ENCODE measurements around the gene ADGRG2. TPM values are rescaled to one million over a fixed set of nuclear protein-coding genes. Genes with fewer than 3 reads are reported as not detected.

ADGRG2 gene
- total RNA-seq, 1 donor from 2014 or later, result not detected

DNA sequence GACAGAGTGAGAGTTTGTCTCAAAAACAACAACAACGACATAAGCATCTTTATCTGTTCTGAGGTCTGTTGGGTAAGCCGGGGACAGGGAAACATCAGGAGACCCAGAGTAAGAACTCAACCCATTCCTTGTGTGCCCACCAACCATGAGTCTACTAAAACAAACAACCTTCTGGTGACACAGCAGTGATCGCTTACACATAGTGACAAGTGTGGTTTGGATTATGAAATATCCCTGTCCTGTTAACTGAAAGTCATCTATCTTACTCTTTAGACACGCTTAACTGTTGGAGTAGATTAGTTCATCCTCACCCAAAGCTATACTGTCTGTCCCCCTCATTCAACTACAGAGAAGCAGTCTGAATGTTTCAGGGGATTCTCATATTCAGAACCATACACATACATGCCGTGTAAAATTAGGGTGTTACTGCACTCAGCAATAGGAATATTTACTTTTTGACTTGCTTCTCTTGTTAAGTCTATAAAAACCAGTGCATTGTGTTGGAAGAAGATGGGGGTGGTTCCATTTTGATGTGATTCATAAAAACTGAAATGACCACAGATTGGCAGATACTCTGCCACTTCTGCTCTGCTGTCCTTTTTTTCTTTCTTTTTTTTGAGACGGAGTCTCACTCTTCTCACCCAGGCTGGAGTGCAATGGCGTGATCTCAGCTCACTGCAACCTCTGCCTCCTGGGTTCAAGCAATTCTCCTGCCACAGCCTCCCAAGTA, 165.8 kb downstream of the ADGRG2 start:
- intact Hi-C loops (cut with micrococcal nuclease), result no loop called here

DNA sequence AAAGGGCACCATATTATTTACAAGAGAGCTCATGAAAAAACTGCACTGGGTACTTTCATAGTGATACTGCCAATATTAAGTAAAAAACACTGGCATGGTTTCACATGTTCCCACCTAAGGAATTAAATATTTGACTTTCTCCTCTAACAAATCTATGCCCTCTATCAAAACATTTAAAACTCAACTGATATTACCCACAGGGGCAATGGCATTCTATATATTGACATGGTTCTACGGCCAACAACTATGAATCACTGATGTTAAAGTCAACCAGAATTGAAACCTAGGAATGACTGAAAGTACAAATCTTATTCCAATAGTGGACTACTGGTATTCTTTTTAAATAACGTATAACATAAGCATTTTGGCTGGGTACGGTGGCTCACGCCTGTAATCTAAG, 166.6 kb downstream of the ADGRG2 start:
- intact Hi-C loops (cut with micrococcal nuclease), result no loop called here

DNA sequence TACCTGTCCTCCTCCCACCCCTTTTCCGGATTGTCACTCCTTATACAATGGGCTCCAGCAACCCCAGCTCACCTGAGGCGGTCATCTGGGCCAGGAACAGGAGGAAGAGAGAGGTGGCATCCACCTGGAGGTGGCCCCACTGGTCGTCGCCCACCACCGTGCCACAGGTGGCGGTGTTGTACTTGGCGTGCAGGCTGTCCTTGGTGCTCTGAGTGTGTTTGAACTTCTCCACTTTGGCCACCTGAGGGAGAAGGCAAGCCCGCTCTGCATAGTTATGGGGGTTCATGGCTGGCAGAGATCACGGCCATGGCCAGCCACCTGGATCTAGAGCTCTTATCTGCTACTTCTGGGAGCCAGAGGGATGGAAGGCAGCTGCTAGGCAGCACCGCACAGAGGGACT, 171.2 kb downstream of the ADGRG2 start:
- intact Hi-C loops (cut with micrococcal nuclease), result no loop called here

DNA sequence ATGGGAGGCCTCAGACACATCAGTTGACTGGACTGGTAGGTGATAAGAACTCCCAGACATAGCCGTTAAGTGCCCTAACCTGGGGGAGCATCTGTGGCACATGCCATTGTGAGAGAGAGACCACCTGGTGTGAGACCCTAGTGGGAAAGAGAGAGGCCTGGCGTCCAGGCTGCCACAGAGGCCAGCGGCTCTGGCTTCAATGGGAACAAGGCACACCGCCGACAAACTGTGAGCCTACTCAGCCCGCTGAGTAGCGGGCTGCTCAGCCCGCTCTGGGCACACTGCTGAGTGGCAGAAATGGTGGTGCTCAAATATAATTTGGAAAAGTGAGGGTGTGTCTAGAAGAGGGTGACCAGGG, 172.3 kb downstream of the ADGRG2 start:
- intact Hi-C loops (cut with micrococcal nuclease), result no loop called here

DNA sequence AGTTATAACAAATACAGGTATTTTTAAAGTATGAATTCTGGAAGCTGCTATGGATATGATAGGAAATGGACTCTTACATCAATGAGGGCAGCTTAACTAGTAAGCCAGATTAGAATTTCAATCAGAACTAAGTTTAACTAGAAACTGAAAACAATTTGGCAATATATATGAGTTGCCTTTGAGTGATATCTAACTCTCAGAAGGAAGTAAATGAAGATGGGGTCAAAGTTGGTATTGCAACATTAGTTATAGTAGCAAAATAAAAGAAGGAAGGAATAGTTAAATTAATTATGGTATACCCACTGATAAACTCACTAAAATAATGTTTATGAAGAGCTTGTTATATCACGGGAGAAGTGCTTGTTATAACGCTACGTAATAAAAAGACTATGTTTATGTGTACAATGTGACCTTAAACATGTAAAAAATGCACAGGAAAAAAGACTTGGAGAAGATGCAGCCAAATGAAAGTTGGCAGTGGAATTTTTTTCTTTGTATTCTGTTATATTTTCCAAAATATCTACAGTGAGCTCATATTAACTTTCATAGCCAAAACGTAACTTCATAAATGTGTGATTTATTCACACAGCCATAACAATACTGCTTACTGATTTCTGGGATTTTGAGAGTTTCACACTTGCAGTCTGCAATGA, 172.9 kb downstream of the ADGRG2 start:
- intact Hi-C loops (cut with micrococcal nuclease), result no loop called here

DNA sequence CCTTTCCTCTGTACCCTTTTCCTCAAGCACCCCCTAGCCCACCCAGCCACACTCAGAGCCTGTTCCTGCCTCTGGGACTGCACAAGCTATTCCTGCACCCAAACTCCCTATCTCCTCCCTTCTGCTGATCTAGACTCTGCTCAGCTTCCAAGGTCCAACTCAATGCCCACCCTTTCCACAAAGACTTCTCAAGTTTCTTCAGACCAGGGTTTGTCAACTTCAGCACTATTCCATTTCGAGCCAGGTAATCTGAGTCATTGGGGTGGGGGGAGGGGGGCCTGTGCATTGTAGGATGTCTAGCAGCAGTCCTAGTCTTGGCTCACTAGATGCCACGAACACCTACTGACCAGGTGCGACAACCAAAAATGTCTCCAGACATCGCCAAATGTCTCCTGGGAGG, 175.7 kb downstream of the ADGRG2 start:
- intact Hi-C loops (cut with micrococcal nuclease), result no loop called here

DNA sequence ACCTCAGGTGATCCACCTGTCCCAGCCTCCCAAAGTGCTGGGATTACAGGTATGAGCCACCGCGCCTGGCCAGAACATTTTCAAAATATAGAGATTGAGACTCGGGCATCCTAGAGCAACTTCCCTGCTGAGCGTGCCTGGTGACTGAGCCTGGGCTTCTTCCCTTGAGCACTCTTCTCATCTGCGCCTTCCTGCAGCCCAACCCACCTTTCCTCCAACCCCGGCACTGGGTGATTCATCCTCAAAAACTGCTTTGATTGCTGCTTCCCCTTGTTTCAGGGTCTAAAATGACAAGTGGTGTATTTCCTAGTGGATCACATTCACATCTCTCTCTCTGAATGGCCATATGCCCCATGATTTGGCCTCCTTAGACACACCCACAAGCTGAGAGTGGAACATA, 176.1 kb downstream of the ADGRG2 start:
- intact Hi-C loops (cut with micrococcal nuclease), result no loop called here

DNA sequence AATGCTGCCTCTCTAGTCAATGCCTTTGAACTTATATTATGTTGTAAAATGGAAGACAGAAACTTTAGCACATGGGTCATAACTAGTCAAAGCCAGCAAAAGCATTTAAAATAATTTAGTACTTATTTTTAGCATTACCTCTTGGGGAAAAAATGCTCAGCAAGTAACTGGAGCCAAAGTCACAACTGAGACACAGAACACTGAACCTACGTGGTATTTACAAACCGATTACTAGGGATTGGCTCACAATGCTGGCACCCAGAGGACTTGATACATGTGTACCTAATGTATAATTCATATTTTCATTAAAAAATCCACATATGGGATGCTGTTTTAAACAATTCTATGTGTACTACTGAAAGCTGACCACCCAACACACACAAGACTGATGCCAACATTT, 176.8 kb downstream of the ADGRG2 start:
- intact Hi-C loops (cut with micrococcal nuclease), result no loop called here

DNA sequence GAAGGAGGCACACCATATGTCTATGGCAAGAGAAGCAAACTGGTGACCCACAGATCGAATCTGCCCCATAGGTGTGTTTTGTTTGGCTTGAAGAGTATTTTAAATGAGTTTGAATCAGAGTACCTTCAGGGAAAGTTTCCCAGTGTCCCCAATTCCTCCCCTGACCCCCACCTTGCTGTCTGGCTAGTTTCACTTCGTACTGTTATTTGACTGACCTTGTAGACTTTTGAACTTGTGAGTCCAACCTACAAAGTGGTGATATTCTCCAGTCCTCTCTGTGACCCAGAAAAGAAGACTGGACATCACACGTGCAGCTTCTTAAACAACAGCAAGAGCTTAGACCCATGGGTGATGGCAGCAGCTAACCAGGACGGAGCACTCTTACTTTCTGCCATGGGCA, 177.8 kb downstream of the ADGRG2 start:
- intact Hi-C loops (cut with micrococcal nuclease), result no loop called here

DNA sequence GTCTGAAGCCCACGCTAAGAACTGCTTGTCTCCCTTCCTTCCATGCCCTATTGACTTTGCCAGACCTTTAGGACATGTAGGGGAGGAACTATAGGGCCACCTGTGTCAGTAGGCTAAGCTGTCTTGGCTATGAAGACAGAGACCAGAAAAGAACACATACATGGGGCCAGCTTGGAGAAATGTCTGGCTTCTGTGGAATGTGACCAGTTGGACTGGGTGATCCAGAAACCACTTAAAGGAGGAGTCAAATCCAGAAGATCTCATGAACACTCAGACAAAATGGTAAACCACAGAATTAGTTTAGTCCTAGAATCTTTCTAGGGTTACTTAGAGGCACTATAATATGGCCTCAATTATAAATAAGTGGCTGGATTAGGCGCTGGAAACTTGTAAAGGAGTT, 180.4 kb downstream of the ADGRG2 start:
- intact Hi-C loops (cut with micrococcal nuclease), result no loop called here

Other genes starting within 250 kb of the ADGRG2 start
- gene PHKA2, start 138.4 kb downstream of the ADGRG2 start, total RNA-seq, result 19.9 and 21.3 TPM in 2 replicates
- gene PDHA1, start 221.5 kb upstream of the ADGRG2 start, total RNA-seq, result 125 and 129 TPM in 2 replicates